ENCODE measurements around the gene CCL24.
A peak's percentile ranks its signal among the peaks of the same experiment; 100 is the strongest.
"Not testable (repeated sequence)": the region's sequence is repeated elsewhere in the genome, so short reads cannot be mapped to it uniquely, and the experiment has no call there.

CCL24 gene, protein sequence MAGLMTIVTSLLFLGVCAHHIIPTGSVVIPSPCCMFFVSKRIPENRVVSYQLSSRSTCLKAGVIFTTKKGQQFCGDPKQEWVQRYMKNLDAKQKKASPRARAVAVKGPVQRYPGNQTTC

DNA sequence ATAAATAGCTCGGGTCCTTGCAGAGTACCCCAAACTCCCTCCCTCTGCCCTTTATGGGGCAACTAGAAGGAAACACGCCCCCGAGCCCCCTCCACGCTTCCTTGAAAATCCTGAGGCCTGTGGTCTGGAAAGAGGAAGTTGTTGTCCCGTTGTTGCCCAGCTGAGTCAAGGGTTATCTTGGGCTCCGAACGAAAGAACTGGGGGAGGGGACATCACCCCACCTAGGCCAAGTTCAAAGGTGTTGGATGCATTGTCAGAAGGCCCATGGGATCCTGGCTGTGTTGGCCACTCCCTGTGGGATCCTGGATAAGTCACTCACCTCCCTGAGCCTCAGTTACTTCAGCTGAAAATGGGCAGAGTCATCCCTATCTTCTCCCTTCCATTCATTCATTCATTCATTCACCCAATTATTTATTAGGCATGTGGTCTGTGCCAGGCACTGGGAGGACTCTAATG is at the start of gene CCL24:
Gene CCL24 (minus strand): TSS at position 26 of the 456 bp plus-strand sequence. CDS start 91 bp downstream, outside the sequence.
- DNase-seq (ENCODE audit: low spot score): no peak

DNA sequence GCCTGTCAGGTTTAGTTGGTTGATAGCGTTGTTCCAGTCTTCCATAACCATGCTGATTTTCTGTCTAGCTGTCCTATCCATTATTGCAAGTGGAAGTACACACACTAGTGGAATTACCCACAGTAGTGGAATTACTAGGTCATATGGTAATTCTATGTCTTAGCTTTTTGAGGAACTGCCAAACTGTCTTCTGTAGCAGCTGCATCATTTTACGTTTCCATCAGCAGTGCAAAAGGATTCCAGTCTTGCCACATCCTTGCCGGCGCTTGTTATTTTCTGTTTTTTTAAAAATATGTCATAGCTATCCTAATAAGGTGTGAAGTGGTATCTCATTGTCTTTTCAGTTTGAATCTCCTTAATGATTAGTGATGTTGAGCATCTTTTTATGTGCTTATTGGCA is 48.0 kb upstream of the CCL24 start:
- DNase-seq (ENCODE audit: low spot score): no peak

DNA sequence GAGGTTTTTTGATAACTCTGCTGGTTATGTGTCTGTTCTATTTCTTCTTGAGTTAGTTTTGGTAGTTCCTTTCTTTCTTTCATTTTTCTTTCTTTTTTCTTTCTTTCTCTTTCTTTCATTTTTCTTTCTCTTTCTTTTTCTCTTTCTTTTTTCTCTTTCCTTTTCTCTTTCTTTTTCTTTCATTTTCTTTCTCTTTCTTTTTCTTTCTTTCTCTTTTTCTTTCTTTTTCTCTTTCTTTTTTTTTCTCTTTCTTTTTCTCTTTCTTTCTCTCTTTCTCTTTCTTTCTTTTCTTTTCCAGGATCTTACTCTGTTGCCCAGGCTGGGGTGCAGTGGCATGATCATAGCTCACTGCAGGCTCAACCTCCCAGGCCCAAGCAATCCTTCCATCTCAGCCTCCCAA is 44.8 kb upstream of the CCL24 start:
- DNase-seq (ENCODE audit: low spot score): no peak

DNA sequence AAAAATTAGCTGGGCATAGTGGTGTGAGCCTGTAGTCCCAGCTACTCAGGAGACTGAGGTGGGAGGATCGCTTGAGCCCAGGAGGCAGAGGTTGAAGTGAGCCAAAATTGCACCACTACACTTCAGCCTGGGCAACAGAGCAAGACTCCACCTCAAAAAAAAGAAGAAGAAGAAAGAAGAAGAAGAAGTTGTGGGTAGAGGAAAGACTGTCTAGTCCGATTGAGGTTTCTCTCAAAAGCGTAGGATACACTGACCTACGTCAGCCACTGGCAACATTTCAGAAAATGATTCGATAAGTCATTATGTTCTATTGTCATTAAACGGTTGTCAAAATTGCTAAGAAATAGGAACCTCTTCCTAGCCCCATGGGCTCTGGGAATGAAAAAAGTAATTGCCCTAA is 42.9 kb upstream of the CCL24 start:
- no peak for DNase-seq (ENCODE audit: low spot score)

DNA sequence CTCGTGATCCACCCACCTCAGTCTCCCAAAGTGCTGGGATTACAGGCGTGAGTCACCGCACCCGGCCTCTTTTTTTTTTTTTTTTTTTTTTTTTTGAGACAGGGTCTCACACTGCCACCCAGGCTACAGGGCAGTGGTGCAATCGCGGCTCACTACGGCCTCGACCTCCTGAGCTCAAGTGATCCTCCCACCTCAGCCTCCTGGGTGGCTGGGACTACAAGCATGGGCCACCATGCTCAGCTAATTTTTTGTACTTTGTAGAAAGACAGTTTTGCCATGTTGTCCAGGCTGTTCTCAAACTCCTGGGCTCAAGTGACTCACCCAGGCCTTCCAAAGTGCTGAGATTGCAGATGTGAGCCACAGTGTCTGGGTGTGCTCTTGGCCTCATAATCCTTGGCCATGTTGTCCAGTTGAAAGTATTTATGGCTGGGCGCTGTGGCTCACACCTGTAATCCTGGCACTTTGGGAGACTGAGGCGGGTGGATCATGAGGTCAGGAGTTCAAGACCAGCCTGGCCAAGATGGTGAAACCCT is 41.3 kb upstream of the CCL24 start:
- DNase-seq (ENCODE audit: low spot score): not testable (repeated sequence)

DNA sequence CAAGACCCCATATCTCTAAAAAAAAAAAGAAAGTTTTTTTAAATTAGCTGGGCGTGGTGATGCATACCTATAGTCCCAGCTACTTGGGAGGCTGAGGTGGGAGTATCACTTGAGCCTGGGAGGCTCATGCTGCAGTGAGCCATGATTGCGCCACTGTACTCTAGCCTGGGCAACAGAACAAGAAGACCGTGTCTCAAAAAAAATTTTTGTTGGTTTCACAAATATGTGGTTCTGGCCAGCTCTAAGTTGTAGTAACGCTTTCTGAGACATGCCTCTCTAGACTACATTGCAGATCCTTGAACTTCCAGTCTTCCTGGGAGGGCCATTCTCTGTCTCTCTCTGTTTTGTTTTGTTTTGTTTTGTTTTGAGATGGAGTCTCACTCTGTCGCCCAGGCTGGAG is 40.6 kb upstream of the CCL24 start:
- DNase-seq (ENCODE audit: low spot score): no peak

DNA sequence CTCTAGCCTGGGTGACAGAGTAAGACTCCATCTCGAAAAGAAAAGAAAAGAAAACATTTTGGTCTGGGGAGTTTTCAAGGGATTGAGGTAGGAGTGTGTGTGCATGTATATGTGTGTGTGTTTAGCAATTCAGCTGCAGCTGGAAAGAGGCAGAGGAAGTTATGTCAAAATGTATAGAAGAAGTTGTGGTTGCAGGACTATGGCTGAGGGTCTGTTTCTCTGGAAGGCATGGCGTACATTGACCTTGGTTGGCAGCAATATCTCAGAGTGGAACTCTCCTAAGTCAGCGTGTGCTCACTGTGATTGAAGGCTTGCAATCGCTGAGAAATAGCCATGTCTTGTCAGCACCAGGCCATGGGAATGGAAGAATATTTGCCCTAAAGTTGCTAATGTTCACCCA is 36.6 kb upstream of the CCL24 start:
- DNase-seq (ENCODE audit: low spot score): no peak

DNA sequence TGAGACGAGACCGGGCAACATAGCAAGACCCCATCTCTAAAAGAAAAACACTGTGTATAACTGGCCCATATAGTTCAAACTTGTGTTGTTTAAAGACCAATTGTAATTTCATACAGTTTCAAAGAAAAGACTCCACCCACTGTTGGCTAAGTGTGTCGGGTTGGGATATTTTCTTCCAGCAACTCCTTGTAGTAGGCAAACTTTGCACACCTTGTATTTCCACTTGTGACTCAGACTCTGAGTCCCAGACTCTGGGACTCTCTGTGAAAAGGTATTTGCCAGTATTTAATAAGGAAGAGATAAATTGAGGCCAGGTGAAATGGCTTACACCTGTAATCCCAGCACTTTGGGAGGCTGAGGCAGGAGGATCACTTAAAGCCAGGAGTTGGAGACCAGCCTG is 36.0 kb upstream of the CCL24 start:
- no peak for DNase-seq (ENCODE audit: low spot score)

DNA sequence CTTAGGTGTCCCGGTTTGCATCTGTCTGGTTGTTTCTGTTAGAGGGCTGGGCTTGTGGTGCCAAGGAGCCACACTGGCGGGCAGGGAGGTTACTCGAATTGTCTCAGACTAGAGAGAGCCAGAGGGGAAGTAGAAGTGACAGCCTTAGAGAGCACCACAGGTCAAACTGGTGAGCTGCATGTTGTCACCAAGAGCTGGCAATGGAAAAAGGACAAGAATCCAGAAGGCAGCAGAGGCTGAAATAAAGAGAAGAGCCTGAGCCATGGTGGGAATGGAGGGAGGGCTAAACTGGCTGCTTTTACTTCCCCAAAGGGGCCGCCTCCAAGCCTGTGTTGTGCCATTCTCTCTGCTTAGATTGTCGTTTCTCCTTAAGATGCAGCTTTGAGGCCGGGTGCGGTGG is 34.1 kb upstream of the CCL24 start:
- DNase-seq (ENCODE audit: low spot score): no peak

DNA sequence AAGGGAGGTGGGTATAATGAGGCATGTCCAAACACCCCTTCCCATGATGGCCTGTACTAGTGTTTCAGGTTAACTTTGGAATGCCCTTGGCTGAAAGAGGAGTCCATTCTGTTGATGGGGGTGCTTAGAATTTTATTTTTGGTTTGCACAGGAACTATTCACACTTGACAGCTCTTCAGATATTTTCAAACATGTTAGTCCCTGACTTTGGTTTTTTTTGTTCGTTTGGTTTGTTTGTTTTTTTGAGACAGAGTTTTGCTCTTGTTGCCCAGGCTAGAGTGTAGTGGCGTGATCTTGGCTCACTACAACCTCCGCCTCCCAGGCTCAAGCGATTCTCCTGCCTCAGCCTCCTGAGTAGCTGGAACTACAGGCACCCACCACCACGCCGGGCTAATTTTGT is 31.5 kb upstream of the CCL24 start:
- DNase-seq (ENCODE audit: low spot score): not testable (repeated sequence)

DNA sequence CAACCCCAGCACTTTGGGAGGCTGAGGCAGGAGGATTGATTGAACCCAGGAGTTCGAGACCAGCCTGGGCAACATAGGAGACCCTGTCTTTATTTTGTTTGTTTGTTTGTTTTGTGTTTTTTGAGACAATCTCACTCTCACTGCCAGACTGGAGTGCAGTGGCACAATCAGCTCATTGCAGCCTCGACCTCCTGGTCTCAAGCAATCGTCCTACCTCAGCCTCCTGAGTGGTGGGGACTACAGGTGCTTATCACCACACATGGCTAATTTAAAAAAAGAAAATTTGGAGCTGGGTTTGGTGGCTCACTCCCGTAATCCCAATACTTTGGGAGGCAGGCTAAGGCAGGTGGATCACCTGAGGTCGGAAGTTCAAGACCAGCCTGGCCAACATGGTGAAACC is 30.6 kb upstream of the CCL24 start:
- DNase-seq (ENCODE audit: low spot score): no peak

DNA sequence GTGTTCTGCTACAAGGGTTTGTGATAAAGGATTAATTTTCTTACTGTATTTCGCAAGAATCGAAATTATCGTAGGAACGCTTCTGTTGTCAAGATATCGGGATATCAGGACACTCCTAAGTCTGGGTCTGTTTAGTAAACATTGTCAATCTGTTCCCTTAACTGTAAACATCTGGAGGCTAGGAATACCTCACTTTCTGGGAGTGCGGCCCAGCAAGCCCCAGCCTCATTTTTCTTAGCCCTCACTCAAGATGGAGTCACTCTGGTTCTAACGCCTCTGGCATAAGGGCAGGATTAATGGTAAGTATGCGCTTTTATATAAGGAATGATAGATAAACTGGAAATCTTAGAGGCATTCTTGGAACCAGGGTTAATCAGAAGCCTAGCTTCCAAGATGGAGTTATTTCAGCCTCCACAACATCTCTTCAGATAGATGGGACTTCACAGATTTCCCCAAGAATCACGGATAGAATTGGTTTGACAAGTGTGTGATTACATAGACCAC is 30.1 kb upstream of the CCL24 start:
- DNase-seq (ENCODE audit: low spot score): no peak

DNA sequence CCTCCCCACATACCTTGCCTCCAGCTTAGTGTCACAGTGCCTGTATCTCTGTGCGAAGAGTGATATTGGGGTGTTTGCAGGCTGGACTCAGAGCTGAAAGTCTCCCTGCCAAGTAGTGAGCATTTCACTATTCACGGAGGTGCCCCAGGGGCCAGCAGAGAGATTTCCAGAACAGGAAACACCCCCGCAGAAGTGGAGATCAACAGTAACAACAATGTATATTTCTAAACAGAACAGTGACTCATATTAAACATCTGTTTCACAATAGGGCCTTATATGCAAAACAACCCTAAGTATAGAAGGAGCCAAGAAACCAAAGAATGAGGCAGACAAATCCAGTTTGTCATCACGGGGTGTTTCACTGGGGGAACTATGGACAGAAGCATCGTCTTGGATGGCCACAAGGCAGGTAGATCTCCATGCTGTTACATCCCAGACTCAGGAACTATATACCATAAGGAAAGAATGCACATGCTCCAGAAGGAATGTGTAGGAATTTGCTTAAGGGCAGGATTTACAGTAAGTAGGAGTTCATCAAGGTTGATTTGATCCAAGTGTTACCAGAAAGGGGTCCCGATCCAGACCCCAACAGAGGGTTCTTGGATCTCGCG is 29.3 kb upstream of the CCL24 start:
- peak; percentile 70 for DNase-seq (ENCODE audit: low spot score)

DNA sequence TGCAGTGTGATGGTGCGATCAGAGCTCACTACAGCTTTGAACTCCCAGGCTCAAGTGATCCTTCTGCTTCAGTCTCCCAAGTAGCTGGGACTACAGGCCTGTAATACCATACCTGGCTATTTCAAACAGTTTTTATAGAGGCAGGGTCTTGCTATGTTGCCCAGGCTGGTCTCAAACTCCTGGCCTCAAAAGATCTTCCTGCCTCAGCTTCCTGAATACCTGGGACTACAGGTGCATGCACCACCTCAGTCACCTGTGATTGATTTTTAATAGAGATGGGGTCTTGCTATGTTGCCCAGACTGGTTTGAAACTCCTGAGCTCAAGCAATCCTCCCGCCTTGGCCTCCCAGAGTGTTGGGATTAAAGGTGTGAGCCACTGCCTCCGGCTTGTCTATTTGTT is 26.4 kb upstream of the CCL24 start:
- DNase-seq (ENCODE audit: low spot score): no peak

DNA sequence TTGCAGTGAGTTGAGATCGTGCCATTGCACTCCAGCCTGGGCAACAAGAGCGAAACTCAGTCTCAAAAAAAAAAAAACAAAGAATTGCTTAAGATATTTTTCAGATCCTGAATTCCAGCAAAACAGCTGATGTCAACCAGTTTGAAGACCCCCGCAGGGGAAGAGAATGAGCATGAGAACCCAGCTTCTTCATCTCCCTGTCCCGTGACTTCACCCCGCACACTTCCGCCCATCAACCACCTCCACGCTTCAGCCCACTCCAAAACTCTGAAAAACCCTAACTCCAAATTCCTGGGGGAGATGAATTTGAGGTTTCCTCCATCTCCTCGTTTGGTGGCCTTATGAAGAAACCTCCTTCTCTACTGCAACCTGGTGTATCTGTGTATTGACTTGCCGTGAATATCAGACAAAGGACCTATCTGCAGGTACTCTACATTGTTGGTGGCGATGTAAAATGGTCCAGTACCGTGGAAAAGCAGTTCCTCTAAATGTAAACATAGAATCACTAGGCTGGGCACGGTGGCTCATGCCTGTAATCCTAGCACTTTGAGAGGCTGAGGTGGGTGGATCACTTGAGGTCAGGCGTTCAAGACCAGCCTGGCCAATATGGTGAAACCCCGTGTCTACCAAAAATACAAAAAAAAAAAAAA is 24.8 kb upstream of the CCL24 start:
- not testable (repeated sequence) for DNase-seq (ENCODE audit: low spot score)

DNA sequence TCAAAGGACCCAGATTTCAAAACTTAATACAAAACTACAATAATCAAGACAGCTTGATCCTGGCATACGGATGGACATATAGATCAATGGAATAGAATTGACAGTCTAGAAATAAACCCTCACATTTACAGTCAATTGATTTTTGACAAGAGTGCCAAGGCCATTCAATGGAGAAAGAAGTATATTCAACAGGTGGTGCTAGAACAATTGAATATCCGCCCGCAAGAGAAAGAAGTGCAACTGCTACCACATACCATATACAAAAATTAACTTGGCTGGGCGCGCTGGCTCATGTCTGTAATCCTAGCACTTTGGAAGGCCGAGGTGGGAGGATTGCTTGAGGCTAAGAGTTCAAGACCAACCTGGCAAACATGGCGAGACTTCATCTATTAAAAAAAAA is 23.2 kb upstream of the CCL24 start:
- no peak for DNase-seq (ENCODE audit: low spot score)

DNA sequence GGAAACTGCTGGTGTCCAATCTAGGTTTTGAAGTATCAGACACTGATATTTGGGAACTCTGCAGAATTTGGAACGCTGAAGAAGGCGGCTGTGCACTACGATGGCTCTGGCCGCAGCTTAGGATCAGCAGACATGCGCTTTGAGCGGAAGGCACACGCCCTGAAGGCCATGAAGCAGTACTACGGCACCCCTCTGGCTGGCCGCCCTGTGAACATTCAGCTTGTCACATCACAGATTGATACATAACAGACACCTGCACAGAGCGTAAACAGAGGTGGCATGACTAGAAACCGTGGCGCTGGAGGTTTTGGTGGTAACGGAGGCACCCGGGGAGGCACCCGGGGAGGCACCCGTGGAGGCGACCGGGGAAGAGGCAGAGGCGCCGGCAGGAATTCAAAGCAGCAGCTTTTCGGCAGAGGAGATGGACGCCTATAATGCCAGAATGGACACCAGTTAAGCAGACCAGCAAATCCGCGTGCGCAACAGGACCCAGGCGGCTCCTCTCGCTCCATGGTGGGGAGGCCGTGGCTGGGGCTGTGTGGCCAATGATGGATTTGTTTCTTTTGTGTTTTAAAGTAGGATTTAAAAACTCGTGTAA is 22.2 kb upstream of the CCL24 start:
- DNase-seq (ENCODE audit: low spot score): no peak

DNA sequence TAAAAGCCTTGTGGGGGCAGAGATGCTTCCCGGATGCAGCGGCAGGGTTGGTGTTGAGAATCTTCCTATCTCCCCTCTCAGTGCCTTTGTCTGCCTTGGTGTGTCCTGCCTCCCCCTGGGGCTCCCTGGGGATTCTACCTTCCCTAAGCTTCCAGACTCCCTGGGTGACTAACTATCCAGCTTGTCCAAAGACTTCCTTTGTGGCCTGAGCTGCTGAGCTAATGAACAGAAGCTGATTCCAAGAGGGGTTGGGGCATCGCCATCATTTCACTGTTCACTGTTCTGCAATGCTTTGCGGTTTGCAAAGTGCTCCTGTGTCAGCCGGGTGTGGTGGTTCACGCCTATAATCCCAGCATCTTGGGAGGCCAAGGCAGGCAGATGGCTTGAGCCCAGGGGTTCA is 20.1 kb upstream of the CCL24 start:
- DNase-seq (ENCODE audit: low spot score): not testable (repeated sequence)

DNA sequence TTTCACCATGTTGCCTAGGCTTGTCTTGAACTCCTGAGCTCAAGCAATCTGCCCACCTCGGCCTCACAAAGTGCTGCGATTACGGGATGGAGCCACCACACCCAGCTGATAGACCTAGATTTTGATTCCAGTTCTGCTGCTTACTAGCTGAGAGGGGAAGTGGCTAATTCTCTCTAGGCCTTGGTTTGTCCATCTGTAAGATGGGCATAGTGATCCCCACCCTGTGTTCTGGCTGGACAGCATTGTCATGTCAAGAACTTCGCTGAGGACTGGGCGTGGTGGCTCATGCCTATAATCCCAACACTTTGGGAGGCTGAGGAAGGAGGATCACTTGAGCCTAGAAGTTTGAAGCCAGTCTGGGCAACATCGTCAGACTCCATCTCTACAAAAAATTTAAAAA is 17.4 kb upstream of the CCL24 start:
- no peak for DNase-seq (ENCODE audit: low spot score)

DNA sequence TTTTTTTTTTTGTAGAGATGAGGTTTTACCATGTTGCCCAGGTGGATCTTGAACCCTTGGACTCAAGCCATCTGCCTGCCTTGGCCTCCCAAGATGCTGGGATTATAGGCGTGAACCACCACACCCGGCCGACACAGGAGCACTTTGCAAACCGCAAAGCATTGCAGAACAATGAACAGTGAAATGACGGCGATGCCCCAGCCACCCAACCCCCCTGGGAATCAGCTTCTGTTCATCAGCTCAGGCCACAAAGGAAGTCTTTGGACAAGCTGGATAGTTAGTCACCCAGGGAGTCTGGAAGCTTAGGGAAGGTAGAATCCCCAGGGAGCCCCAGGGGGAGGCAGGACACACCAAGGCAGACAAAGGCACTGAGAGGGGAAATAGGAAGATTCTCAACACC is 16.1 kb upstream of the CCL24 start:
- not testable (repeated sequence) for DNase-seq (ENCODE audit: low spot score)

DNA sequence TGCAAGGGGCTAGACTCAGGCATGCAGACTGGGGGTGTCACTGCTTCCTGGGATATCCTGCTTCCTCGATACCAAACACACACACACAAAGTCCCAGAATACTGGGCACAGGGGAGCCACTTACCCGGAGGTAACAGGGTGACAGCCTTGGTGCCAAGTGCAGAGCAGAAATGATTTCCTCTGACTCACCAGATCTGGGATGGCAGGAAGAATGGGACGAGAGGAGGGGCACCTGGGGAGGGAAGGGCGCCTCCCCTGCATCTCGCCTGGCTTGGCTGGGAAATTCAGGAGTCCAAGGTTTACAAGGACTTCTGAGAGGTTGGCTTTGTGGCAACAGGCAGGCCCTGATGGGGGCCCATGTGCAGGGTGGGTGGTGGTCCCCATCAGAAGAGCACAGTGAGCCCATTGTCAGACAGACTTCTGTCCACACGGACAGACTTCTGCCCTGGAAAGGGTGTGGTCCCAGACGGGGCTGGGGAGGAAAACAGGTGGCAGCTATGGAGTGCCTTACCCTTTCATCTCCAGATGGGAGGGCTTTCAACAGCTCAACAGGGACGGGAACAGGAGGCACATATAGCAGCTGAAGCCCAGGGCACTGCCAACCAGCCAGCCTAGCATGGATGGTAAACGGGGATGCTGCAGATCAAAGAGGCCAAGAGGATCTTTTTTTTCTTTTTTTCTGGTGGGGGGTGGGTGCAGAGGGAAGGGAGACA is 9.7 kb upstream of the CCL24 start:
- DNase-seq (ENCODE audit: low spot score): no peak

DNA sequence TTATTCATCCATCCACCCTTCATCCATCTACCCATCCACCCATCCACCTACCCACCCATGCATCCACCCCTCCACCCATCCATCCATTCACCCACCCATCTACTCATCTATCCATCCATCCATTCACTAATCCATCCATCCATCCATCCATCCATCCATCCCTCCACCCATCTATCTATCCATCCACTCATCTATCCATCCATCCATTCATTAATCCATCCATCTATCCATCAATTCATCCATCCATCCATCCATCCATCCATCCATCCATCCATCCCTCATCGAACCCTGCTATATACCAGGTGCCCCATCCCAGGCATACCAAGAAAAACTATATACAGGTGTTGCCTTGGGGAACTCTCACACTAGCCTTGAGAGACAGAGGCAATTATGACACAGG is 7.1 kb upstream of the CCL24 start:
- DNase-seq (ENCODE audit: low spot score): no peak
